ENCODE results near the gene FHIP1A.

The FHIP1A gene

GRCh38 chr4:151418385-151418784 lies 9.4 kb downstream of the FHIP1A start:
- no peak for DNase-seq

- no peak for DNase-seq
These were observed 9.9 kb downstream of the FHIP1A start for GRCh38 chr4:151418856-151419255.

GRCh38 chr4:151420250-151420807 lies 11.4 kb downstream of the FHIP1A start:
- DNase-seq = no peak

- no peak for DNase-seq
These were observed 13.9 kb downstream of the FHIP1A start for GRCh38 chr4:151422854-151423253.

- DNase-seq = no peak
These were observed 17.5 kb downstream of the FHIP1A start for GRCh38 chr4:151426513-151426912.

- no peak for DNase-seq
These were observed 18.3 kb downstream of the FHIP1A start for GRCh38 chr4:151427266-151427665.

GRCh38 chr4:151428346-151428745 lies 19.4 kb downstream of the FHIP1A start:
- no peak for DNase-seq

GRCh38 chr4:151429957-151430570 lies 21.1 kb downstream of the FHIP1A start:
- DNase-seq = no peak

- no peak for DNase-seq
These were observed 21.9 kb downstream of the FHIP1A start for GRCh38 chr4:151430740-151431457.

GRCh38 chr4:151431728-151432127 lies 22.8 kb downstream of the FHIP1A start:
- DNase-seq = no peak

- DNase-seq = no peak
These were observed 23.7 kb downstream of the FHIP1A start for GRCh38 chr4:151432654-151433053.

GRCh38 chr4:151434183-151434860 lies 25.3 kb downstream of the FHIP1A start:
- no peak for DNase-seq

GRCh38 chr4:151436093-151436518 lies 27.1 kb downstream of the FHIP1A start:
- DNase-seq = no peak

- DNase-seq = no peak
These were observed 28.5 kb downstream of the FHIP1A start for GRCh38 chr4:151437505-151437904.

- no peak for DNase-seq
These were observed 29.2 kb downstream of the FHIP1A start for GRCh38 chr4:151438154-151438553.

GRCh38 chr4:151439320-151439719 lies 30.3 kb downstream of the FHIP1A start:
- no peak for DNase-seq

GRCh38 chr4:151442002-151442401 lies 33.0 kb downstream of the FHIP1A start:
- no peak for DNase-seq

GRCh38 chr4:151443247-151443646 lies 34.3 kb downstream of the FHIP1A start:
- DNase-seq = no peak

- no peak for DNase-seq
These were observed 34.8 kb downstream of the FHIP1A start for GRCh38 chr4:151443752-151444151.

GRCh38 chr4:151446208-151446607 lies 37.2 kb downstream of the FHIP1A start:
- no peak for DNase-seq

- no peak for DNase-seq
These were observed 45.5 kb downstream of the FHIP1A start for GRCh38 chr4:151454513-151454912.

- DNase-seq = no peak
These were observed 46.2 kb downstream of the FHIP1A start for GRCh38 chr4:151455212-151455611.

GRCh38 chr4:151458148-151458547 lies 49.2 kb downstream of the FHIP1A start:
- no peak for DNase-seq

Data from stimulated activated CD4-positive, alpha-beta T cell treated with anti-CD3 and anti-CD28 coated beads, Interleukin-2, amount 100 ng/mL, for 24 hours (primary cell).